Mucosa of stomach (tissue), 1 donor: ENCODE measurements around the gene PAK5.

ENCODE experiments used
- H3K27me3 ChIP-seq: one replicate; pipeline ENCODE4 v1.7.0; 2013; ENCODE audit warnings: mild to moderate bottlenecking, low read length; ENCODE audit not compliant: control insufficient read depth, insufficient read depth
- H3K36me3 ChIP-seq: one replicate; pipeline ENCODE4 v1.7.0; 2013; ENCODE audit warnings: low read length; ENCODE audit not compliant: control insufficient read depth, insufficient read depth
- H3K4me1 ChIP-seq: one replicate; pipeline ENCODE4 v1.7.0; 2013; ENCODE audit warnings: mild to moderate bottlenecking, low read length; ENCODE audit not compliant: control insufficient read depth, insufficient read depth
- H3K4me3 ChIP-seq: one replicate; pipeline ENCODE4 v1.7.0; 2013; ENCODE audit warnings: low read length
- H3K9ac ChIP-seq: one replicate; pipeline ENCODE4 v1.7.0; 2013; ENCODE audit warnings: mild to moderate bottlenecking, low read length, moderate library complexity
- H3K9me3 ChIP-seq: one replicate; pipeline ENCODE4 v1.7.0; 2013; ENCODE audit warnings: mild to moderate bottlenecking, low read length, moderate library complexity; ENCODE audit not compliant: control insufficient read depth
- donor health status: Pancreatic carcinoma.

PAK5 gene

DNA sequence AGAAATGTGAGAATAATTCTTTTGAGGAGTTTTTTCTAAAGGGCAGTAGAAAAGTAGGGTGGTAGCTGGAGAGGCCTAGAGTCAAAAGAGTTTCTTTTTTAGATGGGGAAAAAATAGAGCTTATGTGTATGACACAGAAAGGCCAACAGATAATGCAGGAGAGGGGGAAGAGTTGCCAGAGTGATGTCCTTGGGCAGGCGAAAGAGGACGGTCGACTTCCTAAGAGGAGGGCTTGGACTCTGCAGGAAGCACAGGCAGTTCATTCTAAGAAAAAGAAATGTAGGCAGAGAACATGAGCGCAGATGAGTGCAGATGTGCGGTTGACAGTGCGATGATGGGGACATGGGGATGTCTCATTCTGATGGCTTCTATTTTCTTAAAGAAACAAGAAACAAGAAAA, 68.9 kb downstream of the PAK5 start:
- Histone ChIP-seq H3K36me3 (no peaks in the 10 kb centered on the region), H3K27me3 (no peaks in the 10 kb centered on the region), H3K9me3 (no peaks in the 10 kb centered on the region), H3K9ac (no peak overlapping the region), H3K4me3 (no peak overlapping the region), H3K4me1 (no peaks in the 10 kb centered on the region)

DNA sequence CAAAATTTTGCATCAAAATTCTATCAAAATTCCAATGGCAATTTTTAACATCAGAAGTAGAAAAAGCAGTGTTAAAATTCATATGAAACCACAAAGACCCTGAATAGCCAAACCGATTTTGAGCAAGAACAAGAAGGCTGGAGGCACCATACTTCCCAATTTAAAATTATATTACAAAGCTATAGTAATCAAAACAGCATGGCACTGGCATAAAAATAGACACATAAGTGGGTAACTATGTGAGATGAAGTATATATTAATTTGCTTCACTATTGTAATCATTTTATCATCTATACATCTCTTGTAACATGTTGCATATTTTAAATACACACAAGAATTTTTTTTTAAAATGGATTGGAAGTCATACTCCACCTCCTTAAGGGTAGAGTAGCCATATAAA, 77.4 kb downstream of the PAK5 start:
- Histone ChIP-seq H3K4me1 (no peaks in the 10 kb centered on the region), H3K9ac (no peak overlapping the region), H3K36me3 (no peaks in the 10 kb centered on the region), H3K27me3 (no peaks in the 10 kb centered on the region), H3K4me3 (no peak overlapping the region), H3K9me3 (no peaks in the 10 kb centered on the region)

DNA sequence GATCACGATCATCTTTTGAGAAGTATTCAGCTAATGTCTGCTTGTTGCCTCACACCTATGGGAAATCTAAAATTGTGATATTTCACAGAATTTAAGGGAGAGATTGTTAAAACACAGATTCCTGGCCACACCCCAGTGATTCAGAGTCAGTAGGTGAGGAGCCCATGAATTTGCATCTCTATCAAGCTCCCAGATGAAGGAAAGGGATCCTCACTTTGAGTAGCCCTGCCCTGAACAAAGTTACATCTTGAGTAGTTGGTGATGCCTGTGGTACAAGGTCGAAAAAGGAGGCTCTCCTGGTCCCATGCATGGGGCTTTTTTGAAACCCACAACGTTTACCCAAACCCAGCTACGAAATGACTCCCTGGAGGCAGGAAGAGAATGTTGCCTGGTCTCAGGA, 79.5 kb downstream of the PAK5 start:
- H3K27me3 ChIP-seq, result no peaks in the 10 kb centered on the region
- H3K4me3 ChIP-seq, result no peak overlapping the region
- H3K9ac ChIP-seq, result no peak overlapping the region
- H3K9me3 ChIP-seq, result no peaks in the 10 kb centered on the region
- H3K4me1 ChIP-seq, result no peaks in the 10 kb centered on the region
- H3K36me3 ChIP-seq, result no peaks in the 10 kb centered on the region

DNA sequence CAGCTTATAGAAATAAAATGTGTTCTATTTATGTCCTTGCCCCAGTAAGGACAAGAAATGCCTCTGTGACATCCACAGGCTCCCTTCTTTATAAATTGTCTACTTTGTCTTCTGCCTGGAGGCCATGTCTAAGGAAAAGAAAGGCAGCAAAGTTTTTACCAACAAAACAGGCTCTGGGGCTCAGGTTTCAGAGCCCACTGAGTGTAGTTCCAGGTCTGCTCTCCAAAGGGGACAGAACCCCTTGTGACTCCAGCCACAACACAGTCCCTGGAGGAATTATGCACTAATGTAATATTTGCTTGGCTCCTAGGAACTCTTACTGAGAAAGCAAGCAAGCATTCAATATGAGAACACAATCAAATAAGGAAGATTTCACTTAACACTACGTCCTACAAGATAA, 80.1 kb downstream of the PAK5 start:
- no peaks in the 10 kb centered on the region for H3K27me3 ChIP-seq
- H3K9me3 ChIP-seq, result no peaks in the 10 kb centered on the region
- no peaks in the 10 kb centered on the region for H3K4me1 ChIP-seq
- no peaks in the 10 kb centered on the region for H3K36me3 ChIP-seq
- no peak overlapping the region for H3K9ac ChIP-seq
- H3K4me3 ChIP-seq, result no peak overlapping the region

DNA sequence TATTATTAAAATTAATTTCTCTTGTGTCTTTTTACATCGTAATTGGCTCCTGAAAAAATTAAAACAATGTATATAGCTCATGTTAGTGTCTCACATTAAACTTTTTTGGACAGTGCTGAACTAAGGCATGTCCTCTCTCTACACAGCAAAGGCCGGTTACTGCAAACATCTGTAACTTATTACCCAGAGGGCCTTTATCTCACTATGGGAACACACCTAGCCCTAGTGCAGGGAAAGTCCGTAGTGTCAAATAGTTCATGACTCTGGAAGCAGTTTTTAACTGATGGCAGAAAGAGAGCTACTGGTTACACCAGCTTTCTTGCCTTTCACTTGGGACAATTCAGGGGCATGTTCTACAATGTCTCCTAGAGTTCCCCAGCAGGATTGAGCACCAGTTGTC, 82.2 kb downstream of the PAK5 start:
- no peak overlapping the region for H3K4me3 ChIP-seq
- no peaks in the 10 kb centered on the region for H3K9me3 ChIP-seq

DNA sequence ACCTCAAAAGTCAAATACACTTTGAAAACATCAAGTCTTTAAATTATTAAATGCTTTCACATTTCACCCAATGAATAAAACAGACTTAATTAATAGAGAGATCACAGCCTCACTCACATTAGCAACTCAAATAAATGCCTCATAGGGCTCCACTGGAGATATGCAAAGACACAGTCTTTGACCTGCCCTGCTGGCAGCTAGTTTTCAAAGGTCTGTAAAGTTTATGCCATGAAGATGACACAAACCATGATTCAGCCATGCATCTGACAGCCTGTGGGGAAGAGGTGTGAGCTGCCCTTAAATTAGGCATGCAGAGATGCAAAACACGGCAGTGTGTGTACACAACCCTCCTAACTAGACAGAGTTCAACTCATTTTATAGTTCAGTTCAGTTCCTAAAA, 83.6 kb downstream of the PAK5 start:
- Histone ChIP-seq H3K27me3 (no peaks in the 10 kb centered on the region), H3K36me3 (no peaks in the 10 kb centered on the region), H3K9me3 (no peaks in the 10 kb centered on the region), H3K4me1 (no peaks in the 10 kb centered on the region), H3K9ac (no peak overlapping the region), H3K4me3 (no peak overlapping the region)

More for the DNA sequence above, 82.2 kb downstream of the PAK5 start:
- no peaks in the 10 kb centered on the region for H3K27me3 ChIP-seq
- H3K36me3 ChIP-seq, result no peaks in the 10 kb centered on the region
- no peak overlapping the region for H3K9ac ChIP-seq
- H3K4me1 ChIP-seq, result no peaks in the 10 kb centered on the region

DNA sequence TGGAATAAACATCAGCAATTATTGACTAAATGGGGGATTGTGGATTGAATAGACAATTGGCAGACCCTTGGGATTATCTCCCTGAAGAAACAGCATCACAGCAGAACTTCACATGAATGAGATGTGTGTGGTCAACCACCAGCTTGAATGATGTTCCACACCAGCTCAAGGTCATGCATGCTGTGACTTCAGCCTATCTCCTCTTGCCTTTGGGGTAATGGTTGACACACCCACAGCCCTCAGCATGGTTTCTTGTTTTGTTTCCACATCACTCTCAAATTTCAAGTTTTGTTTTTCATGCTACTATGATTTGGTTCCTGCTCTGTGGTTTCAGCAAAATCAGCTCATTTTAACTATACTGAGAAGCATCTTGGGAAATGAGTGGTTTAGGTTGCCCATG, 94.3 kb downstream of the PAK5 start:
- Histone ChIP-seq H3K36me3 (no peaks in the 10 kb centered on the region), H3K9me3 (no peaks in the 10 kb centered on the region), H3K27me3 (no peaks in the 10 kb centered on the region), H3K9ac (no peak overlapping the region), H3K4me3 (no peak overlapping the region), H3K4me1 (no peaks in the 10 kb centered on the region)

DNA sequence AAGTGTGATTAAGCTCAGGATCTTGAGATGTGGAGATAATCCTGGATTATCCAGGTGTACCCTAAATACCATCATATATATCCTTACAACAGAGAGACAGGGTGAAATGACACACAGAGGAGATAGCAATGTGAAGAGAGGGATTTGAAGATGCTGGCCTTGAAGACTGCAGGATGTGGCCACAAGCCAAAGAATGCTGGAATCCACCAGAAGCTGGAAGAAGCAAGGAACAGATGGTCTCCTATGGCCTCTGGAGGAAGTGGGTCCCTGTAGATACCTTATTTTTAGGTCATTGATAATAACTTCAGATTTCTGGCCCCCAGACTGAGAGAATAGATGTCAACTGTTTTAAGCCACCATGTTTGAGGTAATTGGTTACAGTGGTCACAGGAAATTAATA, 95.0 kb downstream of the PAK5 start:
- Histone ChIP-seq H3K9me3 (no peaks in the 10 kb centered on the region), H3K4me3 (no peak overlapping the region), H3K27me3 (no peaks in the 10 kb centered on the region), H3K4me1 (no peaks in the 10 kb centered on the region), H3K36me3 (no peaks in the 10 kb centered on the region), H3K9ac (no peak overlapping the region)

DNA sequence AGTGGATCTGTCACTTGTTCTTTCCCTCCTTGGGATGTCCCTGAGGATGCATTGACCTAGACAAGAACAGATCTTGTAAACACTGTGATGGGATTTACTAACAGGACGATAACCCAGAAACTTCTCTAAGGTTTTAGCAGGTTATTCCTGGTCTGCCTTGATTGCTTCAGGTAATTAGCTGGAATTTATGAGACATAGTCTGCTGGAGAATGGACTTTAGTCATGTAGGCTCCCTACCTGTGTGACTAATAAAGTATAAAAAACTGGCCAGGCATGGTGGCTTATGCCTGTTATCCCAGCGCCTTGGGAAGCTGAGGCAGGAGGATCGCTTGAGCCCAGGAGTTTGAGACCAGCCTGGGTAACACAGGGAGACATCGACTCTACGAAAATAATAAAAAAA, 96.1 kb downstream of the PAK5 start:
- H3K9me3 ChIP-seq, result no peaks in the 10 kb centered on the region
- no peaks in the 10 kb centered on the region for H3K36me3 ChIP-seq
- H3K9ac ChIP-seq, result no peak overlapping the region
- no peaks in the 10 kb centered on the region for H3K27me3 ChIP-seq
- no peaks in the 10 kb centered on the region for H3K4me1 ChIP-seq
- no peak overlapping the region for H3K4me3 ChIP-seq

DNA sequence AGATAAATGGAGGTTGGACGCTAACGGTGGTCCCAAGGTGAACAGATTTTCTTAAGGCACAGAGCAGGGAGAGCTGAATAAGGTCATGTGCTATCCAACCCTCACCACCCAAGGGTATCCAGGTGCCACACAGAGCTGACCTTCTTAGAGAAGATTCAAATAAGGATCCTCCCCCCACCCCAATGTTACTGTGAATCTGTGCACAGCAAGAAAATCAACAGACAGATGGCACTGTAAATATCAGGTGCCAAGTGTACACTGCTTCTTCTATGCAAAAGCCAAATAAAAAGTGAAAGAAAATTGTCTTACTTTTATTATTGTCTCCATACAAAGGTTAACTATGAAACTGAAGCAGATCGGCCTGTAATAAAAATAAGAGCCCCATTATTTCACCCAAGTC, 96.9 kb downstream of the PAK5 start:
- Histone ChIP-seq H3K9ac (no peak overlapping the region), H3K36me3 (no peaks in the 10 kb centered on the region), H3K9me3 (no peaks in the 10 kb centered on the region), H3K27me3 (no peaks in the 10 kb centered on the region), H3K4me3 (no peak overlapping the region), H3K4me1 (no peaks in the 10 kb centered on the region)

DNA sequence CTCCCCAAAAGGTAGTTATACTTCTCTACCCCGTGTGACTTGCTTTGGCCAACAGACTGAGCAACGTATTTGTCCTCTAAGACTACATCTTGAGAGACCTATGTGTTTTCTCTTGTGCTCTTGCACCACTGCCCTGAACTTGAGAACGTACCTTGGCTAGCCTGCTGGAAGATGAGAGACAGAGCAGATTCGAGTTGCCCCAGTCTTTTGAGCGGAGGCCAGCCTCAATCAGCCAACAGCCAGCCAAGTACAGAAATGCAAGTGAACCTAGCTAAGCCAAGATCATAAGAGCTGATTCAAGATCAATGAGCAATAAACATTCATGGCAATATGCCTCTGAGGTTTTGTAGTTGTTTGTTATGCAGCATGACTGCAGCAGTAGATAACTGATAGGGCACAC, 98.4 kb downstream of the PAK5 start:
- no peaks in the 10 kb centered on the region for H3K36me3 ChIP-seq
- no peaks in the 10 kb centered on the region for H3K9me3 ChIP-seq
- H3K9ac ChIP-seq, result no peak overlapping the region
- H3K4me3 ChIP-seq, result no peak overlapping the region
- H3K27me3 ChIP-seq, result no peaks in the 10 kb centered on the region
- H3K4me1 ChIP-seq, result no peaks in the 10 kb centered on the region

DNA sequence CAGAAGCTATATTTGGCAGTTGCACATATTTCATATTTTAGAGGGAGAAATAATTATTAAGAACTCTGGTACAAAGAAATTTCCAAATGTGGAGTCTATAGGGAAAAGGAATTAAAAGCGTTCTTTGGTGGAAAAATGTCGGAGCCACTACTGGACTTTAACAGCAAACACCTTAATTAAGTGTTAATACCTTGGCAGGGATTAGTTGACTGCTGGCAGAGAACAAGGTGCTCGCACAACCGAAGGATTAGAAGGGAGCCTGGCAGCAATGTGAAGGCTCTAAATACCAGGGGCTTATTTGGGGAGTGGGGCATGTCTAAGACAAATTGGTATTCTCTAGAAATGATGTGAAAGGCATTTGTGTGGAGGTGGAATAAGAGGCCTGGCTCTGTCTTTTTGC, 98.9 kb downstream of the PAK5 start:
- Histone ChIP-seq H3K27me3 (no peaks in the 10 kb centered on the region), H3K4me3 (no peak overlapping the region), H3K9me3 (no peaks in the 10 kb centered on the region), H3K9ac (no peak overlapping the region), H3K36me3 (no peaks in the 10 kb centered on the region), H3K4me1 (no peaks in the 10 kb centered on the region)

DNA sequence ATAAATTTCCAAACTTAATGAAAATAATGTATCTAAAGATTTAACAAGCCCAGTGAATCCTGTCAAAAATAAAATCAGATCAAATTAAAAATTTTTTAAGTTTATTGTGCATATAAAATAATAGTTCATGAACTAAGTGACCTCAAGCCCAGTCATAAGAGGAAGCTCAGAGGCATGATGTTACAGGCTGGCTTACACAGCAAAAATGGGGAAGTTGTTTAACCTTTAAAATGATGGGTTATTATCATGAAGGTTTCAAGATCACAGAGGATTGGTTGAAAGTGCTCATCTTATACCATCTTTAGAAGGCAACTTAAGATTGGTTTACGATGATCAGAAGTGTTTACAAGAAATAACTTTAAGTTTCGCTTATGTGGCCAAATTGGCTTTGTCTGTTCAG, 102.5 kb downstream of the PAK5 start:
- Histone ChIP-seq H3K9me3 (no peaks in the 10 kb centered on the region), H3K4me3 (no peak overlapping the region), H3K36me3 (no peaks in the 10 kb centered on the region), H3K27me3 (no peaks in the 10 kb centered on the region), H3K4me1 (no peaks in the 10 kb centered on the region), H3K9ac (no peak overlapping the region)
